WTC11 (cell line): ENCODE data around the gene RASSF1. TPM values are rescaled to one million over a fixed set of nuclear protein-coding genes. Genes with fewer than 3 reads are reported as not detected.

Experiments used
- ATAC-seq: fragments of 200-7000 bp; cut with Tn5 transposase; 2 replicates; pipeline ENCODE4 v1.10.0; 2021; ENCODE audit warnings: mild to moderate bottlenecking, moderate library complexity
- CTCF ChIA-PET: fragments of 300-600 bp; sonication (Branson Sonifier 250); formaldehyde crosslinking; loops from one replicate; lab custom pipeline; 2021; ENCODE audit warnings: antibody characterized with exemption; lab: Charles Lee
- POLR2A ChIA-PET: fragments of 350-600 bp; sonication (Branson Sonifier 250); formaldehyde crosslinking; loops from one replicate; lab custom pipeline; 2021; ENCODE audit warnings: antibody characterized with exemption; lab: Charles Lee
- DNase-seq: peaks from one replicate; pipeline ENCODE4 v3.0.0; 2021; ENCODE audit warnings: low spot score
- H3K27ac Mint-ChIP-seq: 2 replicates; pipeline ENCODE4 v1.8.0; 2021; ENCODE audit warnings: mixed read lengths
- H3K27me3 Mint-ChIP-seq: 2 replicates; pipeline ENCODE4 v1.8.0; 2021; ENCODE audit warnings: low read depth, mild to moderate bottlenecking, moderate library complexity, mixed read lengths
- H3K36me3 Mint-ChIP-seq: 2 replicates; pipeline ENCODE4 v1.8.0; 2021; ENCODE audit warnings: mixed read lengths
- H3K4me1 Mint-ChIP-seq: 2 replicates; pipeline ENCODE4 v1.8.0; 2022; ENCODE audit warnings: mixed read lengths
- H3K4me3 Mint-ChIP-seq: 2 replicates; pipeline ENCODE4 v1.8.0; 2021; ENCODE audit warnings: mild to moderate bottlenecking, moderate library complexity, mixed read lengths
- H3K9me3 Mint-ChIP-seq: 2 replicates; pipeline ENCODE4 v1.8.0; 2021; ENCODE audit warnings: mixed read lengths
- CREM ChIP-seq: sonication (generic); formaldehyde crosslinking; IDR thresholded peaks from 2 replicates; pipeline ENCODE4 v1.8.1; 2022; ENCODE audit warnings: mild to moderate bottlenecking, missing genetic modification reagents, moderate library complexity
- EMX1 ChIP-seq: fragments of 250-450 bp; sonication (Bioruptor Pico); IDR thresholded peaks from 2 replicates; pipeline ENCODE4 v1.8.0; 2021; ENCODE audit warnings: mild to moderate bottlenecking
- HMGA2 ChIP-seq: fragments of 250-450 bp; sonication (Bioruptor Pico); IDR thresholded peaks from 2 replicates; pipeline ENCODE4 v1.4.0; 2021; ENCODE audit warnings: mild to moderate bottlenecking, moderate library complexity
- JUN ChIP-seq: sonication (generic); formaldehyde crosslinking; IDR thresholded peaks from 2 replicates; pipeline ENCODE4 v1.8.0; 2023; ENCODE audit warnings: mild to moderate bottlenecking, missing genetic modification reagents
- NFE2L1 ChIP-seq: sonication (generic); formaldehyde crosslinking; IDR thresholded peaks from 2 replicates; pipeline ENCODE4 v1.8.1; 2023; ENCODE audit warnings: missing genetic modification reagents
- PRDM15 ChIP-seq: sonication (generic); formaldehyde crosslinking; IDR thresholded peaks from 2 replicates; pipeline ENCODE4 v1.8.0; 2022; ENCODE audit warnings: missing genetic modification reagents
- SOX15 ChIP-seq: fragments of 250-450 bp; sonication (Bioruptor Pico); IDR thresholded peaks from 2 replicates; pipeline ENCODE4 v1.9.0; 2021; ENCODE audit warnings: mild to moderate bottlenecking
- TEAD4 ChIP-seq: sonication (generic); formaldehyde crosslinking; IDR thresholded peaks from 2 replicates; pipeline ENCODE4 v1.8.0; 2022; ENCODE audit warnings: mild to moderate bottlenecking, missing genetic modification reagents
- USF1 ChIP-seq: sonication (generic); formaldehyde crosslinking; IDR thresholded peaks from 2 replicates; pipeline ENCODE4 v1.8.0; 2022; ENCODE audit warnings: mild to moderate bottlenecking, missing genetic modification reagents
- ZNF263 ChIP-seq: sonication (generic); formaldehyde crosslinking; IDR thresholded peaks from 2 replicates; pipeline ENCODE4 v1.8.1; 2022; ENCODE audit warnings: low read depth, mild to moderate bottlenecking, moderate library complexity, missing genetic modification reagents
- ZNF281 ChIP-seq: sonication (generic); formaldehyde crosslinking; IDR thresholded peaks from 2 replicates; pipeline ENCODE4 v1.8.0; 2023; ENCODE audit warnings: mild to moderate bottlenecking, missing genetic modification reagents
- ZNF317 ChIP-seq: sonication (generic); formaldehyde crosslinking; IDR thresholded peaks from 2 replicates; pipeline ENCODE4 v1.8.1; 2023; ENCODE audit warnings: low read depth, mild to moderate bottlenecking, moderate library complexity, missing genetic modification reagents, borderline replicate concordance
- ZNF423 ChIP-seq: fragments of 250-450 bp; sonication (Bioruptor Pico); IDR thresholded peaks from 2 replicates; pipeline ENCODE4 v2.1.2; 2022; ENCODE audit warnings: mild to moderate bottlenecking, moderate library complexity
- ZNF425 ChIP-seq: fragments of 250-450 bp; sonication (Bioruptor Pico); conservative IDR thresholded peaks from 2 replicates; pipeline ENCODE4 v1.9.0; 2021; ENCODE audit warnings: mild to moderate bottlenecking
- total RNA-seq: library from RNA; stranded (reverse); gene quantifications from 3 replicates; pipeline ENCODE4 v1.2.3, GENCODE V29; 2021

Gene RASSF1
- total RNA-seq, 1 experiment from 2014 or later: 14.5 TPM

GRCh38 chr3:50358911-50359759, 18.5 kb upstream of the RASSF1 start, which contains the start of gene TMEM115 (continued):
- peak; percentile 12; the same call in 1 of the 2 replicates for TF ChIP-seq USF1 (CRISPR knock-in tag)
- TF ChIP-seq, all 79 proteins: peak for 17

- peaks cover 24% of the 10 kb centered on the region for H3K4me1 Mint-ChIP-seq
- no peak overlapping the region; the same call in 1 of the 2 replicates for H3K27ac Mint-ChIP-seq
- H3K27me3 Mint-ChIP-seq: peaks cover 12% of the 10 kb centered on the region
- peak overlapping the region; percentile 93 for H3K4me3 Mint-ChIP-seq
- POLR2A ChIA-PET: no interaction called here
- ATAC-seq (no peak), DNase-seq (no peak)
- no peak for TF ChIP-seq PRDM15
- no peak for TF ChIP-seq NFE2L1 (CRISPR knock-in tag)
- no peak for TF ChIP-seq TEAD4 (CRISPR knock-in tag)
- TF ChIP-seq ZNF423 (CRISPR knock-in tag): no peak
- TF ChIP-seq CREM: no peak
- no peak for TF ChIP-seq ZNF263 (CRISPR knock-in tag)
- no peak for TF ChIP-seq JUN (CRISPR knock-in tag)
- TF ChIP-seq ZNF425 (CRISPR knock-in tag): no peak
- no peak for TF ChIP-seq HMGA2 (CRISPR knock-in tag)
- TF ChIP-seq ZNF317 (CRISPR knock-in tag): no peak
- no peak for TF ChIP-seq EMX1 (CRISPR knock-in tag)
- TF ChIP-seq ZNF281 (CRISPR knock-in tag): no peak
- no peak for TF ChIP-seq SOX15 (CRISPR knock-in tag)
- TF ChIP-seq, all 79 proteins: peak for 0
- H3K36me3 Mint-ChIP-seq: peaks cover 14% of the 10 kb centered on the region
- CTCF ChIA-PET: no interaction called here
- no peaks in the 10 kb centered on the region for H3K9me3 Mint-ChIP-seq
Measured at GRCh38 chr3:50358355-50358910, 17.8 kb upstream of the RASSF1 start.
